Measurements from ENCODE around the gene PANK1.

- TF ChIP-seq EP300 (IDR thresholded peaks at IDR 0.05; ENCODE audit: borderline replicate concordance in 1 of 2, low read depth in 1 of 2, low read length in 1 of 2) (no peak), FOXM1 (IDR thresholded peaks at IDR 0.05; ENCODE audit: low read depth) (no peak), ZBTB33 (IDR thresholded peaks at IDR 0.05; ENCODE audit: borderline replicate concordance, low read depth) (no peak), JUND (IDR thresholded peaks at IDR 0.05) (no peak), TAF1 (IDR thresholded peaks at IDR 0.05; ENCODE audit: borderline replicate concordance, low read depth, low read length) (no peak), RFX5 (IDR thresholded peaks at IDR 0.05; ENCODE audit: low read length) (no peak), ELF1 (IDR thresholded peaks at IDR 0.05) (no peak)
- TF ChIP-seq, protein P1, sequence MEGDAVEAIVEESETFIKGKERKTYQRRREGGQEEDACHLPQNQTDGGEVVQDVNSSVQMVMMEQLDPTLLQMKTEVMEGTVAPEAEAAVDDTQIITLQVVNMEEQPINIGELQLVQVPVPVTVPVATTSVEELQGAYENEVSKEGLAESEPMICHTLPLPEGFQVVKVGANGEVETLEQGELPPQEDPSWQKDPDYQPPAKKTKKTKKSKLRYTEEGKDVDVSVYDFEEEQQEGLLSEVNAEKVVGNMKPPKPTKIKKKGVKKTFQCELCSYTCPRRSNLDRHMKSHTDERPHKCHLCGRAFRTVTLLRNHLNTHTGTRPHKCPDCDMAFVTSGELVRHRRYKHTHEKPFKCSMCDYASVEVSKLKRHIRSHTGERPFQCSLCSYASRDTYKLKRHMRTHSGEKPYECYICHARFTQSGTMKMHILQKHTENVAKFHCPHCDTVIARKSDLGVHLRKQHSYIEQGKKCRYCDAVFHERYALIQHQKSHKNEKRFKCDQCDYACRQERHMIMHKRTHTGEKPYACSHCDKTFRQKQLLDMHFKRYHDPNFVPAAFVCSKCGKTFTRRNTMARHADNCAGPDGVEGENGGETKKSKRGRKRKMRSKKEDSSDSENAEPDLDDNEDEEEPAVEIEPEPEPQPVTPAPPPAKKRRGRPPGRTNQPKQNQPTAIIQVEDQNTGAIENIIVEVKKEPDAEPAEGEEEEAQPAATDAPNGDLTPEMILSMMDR (IDR thresholded peaks at IDR 0.05), result no peak
- TF ChIP-seq, protein P2, sequence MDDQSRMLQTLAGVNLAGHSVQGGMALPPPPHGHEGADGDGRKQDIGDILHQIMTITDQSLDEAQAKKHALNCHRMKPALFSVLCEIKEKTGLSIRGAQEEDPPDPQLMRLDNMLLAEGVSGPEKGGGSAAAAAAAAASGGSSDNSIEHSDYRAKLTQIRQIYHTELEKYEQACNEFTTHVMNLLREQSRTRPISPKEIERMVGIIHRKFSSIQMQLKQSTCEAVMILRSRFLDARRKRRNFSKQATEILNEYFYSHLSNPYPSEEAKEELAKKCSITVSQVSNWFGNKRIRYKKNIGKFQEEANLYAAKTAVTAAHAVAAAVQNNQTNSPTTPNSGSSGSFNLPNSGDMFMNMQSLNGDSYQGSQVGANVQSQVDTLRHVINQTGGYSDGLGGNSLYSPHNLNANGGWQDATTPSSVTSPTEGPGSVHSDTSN (IDR thresholded peaks at IDR 0.05), result no peak
- TF ChIP-seq, protein P3, sequence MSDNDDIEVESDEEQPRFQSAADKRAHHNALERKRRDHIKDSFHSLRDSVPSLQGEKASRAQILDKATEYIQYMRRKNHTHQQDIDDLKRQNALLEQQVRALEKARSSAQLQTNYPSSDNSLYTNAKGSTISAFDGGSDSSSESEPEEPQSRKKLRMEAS (IDR thresholded peaks at IDR 0.05; ENCODE audit: low read depth), result no peak
- TF ChIP-seq, protein P4, sequence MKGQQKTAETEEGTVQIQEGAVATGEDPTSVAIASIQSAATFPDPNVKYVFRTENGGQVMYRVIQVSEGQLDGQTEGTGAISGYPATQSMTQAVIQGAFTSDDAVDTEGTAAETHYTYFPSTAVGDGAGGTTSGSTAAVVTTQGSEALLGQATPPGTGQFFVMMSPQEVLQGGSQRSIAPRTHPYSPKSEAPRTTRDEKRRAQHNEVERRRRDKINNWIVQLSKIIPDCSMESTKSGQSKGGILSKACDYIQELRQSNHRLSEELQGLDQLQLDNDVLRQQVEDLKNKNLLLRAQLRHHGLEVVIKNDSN (IDR thresholded peaks at IDR 0.05; ENCODE audit: borderline replicate concordance, low read depth), result no peak
These were observed 5.7 kb downstream of the PANK1 start for GRCh38 chr10:89639326-89639725.
